Testis (tissue), 2 donors: ENCODE data around the gene SLC17A9.

Experiments used
- CTCF ChIP-seq, 3 experiments: fragments of 450-650 bp in 2 of 3; fragments of 200-600 bp in 1 of 3; sonication (generic) in 1 of 3; IDR thresholded peaks; one replicate each; pipeline ENCODE4 v1.5.1; 2016 to 2019; ENCODE audit warnings: antibody characterized with exemption in 3 of 3, mild to moderate bottlenecking in 2 of 3, moderate library complexity in 1 of 3
- POLR2A ChIP-seq: fragments of 450-650 bp; IDR thresholded peaks from one replicate; pipeline ENCODE4 v1.6.1; 2017; ENCODE audit warnings: antibody characterized with exemption, mild to moderate bottlenecking, moderate library complexity

- TF ChIP-seq CTCF (IDR thresholded peaks at IDR 0.05), result no peak
- TF ChIP-seq POLR2A, result no peak
These were observed 22.8 kb downstream of the SLC17A9 start for GRCh38 chr20:62975251-62975760.
